Natural killer cell (primary cell): Measurements from ENCODE around the gene EPHB2. TPM values are rescaled to one million over a fixed set of nuclear protein-coding genes. Genes with fewer than 3 reads are reported as not detected.

ENCODE experiments used
- ATAC-seq, 3 donors: fragments of 150-1000 bp in 2 of 3; fragments of 200-7000 bp in 1 of 3; cut with Tn5 transposase; 1 replicate in 1 of 3; 2 replicates in 2 of 3; pipeline ENCODE4 v1.10.0; 2021; ENCODE audit warnings: mild to moderate bottlenecking in 2 of 3, moderate library complexity in 2 of 3
- DNase-seq, 2 donors: peaks; one replicate each; pipeline versions ENCODE4 v3.0.0 to v3.0.0-alpha.2; 2013 to 2021; ENCODE audit warnings: mixed read lengths in 1 of 2
- H3K27ac ChIP-seq: one replicate; pipeline ENCODE4 v1.5.1; 2013; ENCODE audit warnings: mild to moderate bottlenecking, low read length
- H3K27me3 ChIP-seq: one replicate; pipeline ENCODE4 v1.6.1; 2013; ENCODE audit warnings: low read length; ENCODE audit not compliant: control insufficient read depth, insufficient read depth
- H3K36me3 ChIP-seq: one replicate; pipeline ENCODE4 v1.6.1; 2013; ENCODE audit warnings: low read length; ENCODE audit not compliant: control insufficient read depth, insufficient read depth
- H3K4me1 ChIP-seq: one replicate; pipeline ENCODE4 v1.6.1; 2013; ENCODE audit warnings: low read length; ENCODE audit not compliant: control insufficient read depth, insufficient read depth
- H3K4me3 ChIP-seq: one replicate; pipeline ENCODE4 v1.5.1; 2013; ENCODE audit warnings: low read length
- H3K9me3 ChIP-seq: one replicate; pipeline ENCODE4 v1.6.1; 2013; ENCODE audit warnings: low read length; ENCODE audit not compliant: control insufficient read depth, insufficient read depth
- H3K27ac Mint-ChIP-seq, 2 donors: one replicate each; pipeline ENCODE4 v1.8.0; 2022; ENCODE audit warnings: mild to moderate bottlenecking in 2 of 2, mixed read lengths in 2 of 2, moderate library complexity in 1 of 2
- H3K27me3 Mint-ChIP-seq, 2 donors: one replicate each; pipeline ENCODE4 v1.8.0; 2022; ENCODE audit warnings: low read depth in 2 of 2, mixed read lengths in 2 of 2
- H3K36me3 Mint-ChIP-seq: one replicate; pipeline ENCODE4 v1.8.0; 2022; ENCODE audit warnings: mixed read lengths
- H3K4me1 Mint-ChIP-seq, 2 donors: one replicate each; pipeline ENCODE4 v1.8.0; 2022; ENCODE audit warnings: mixed read lengths in 2 of 2
- H3K4me3 Mint-ChIP-seq: one replicate; pipeline ENCODE4 v1.8.0; 2022; ENCODE audit warnings: mild to moderate bottlenecking, moderate library complexity, mixed read lengths
- H3K9me3 Mint-ChIP-seq, 2 donors: one replicate each; pipeline ENCODE4 v1.8.0; 2022; ENCODE audit warnings: mixed read lengths in 2 of 2
- CTCF ChIP-seq: fragments of 200-600 bp; IDR thresholded peaks from one replicate; pipeline ENCODE4 v1.8.0; 2022; ENCODE audit warnings: antibody characterized with exemption
- WGBS: methylation state at CpG from one replicate; pipeline ENCODE4 v1.1.7; 2013; ENCODE audit warnings: missing lambda C conversion rate; ENCODE audit not compliant: insufficient coverage; 5-methylcytosine and 5-hydroxymethylcytosine counted together
- intact Hi-C: fragments of 100-400 bp; cut with micrococcal nuclease; formaldehyde crosslinking; loops from one replicate; pipeline ENCODE4 v1.14.2; 2022
- total RNA-seq, 4 donors: library from RNA; stranded (reverse); fragments of 120-200 nt in 1 of 4; gene quantifications; one replicate each; pipeline versions ENCODE4 v1.2.3 to v1.2.4, GENCODE V29; 2013 to 2022

The EPHB2 gene
- total RNA-seq, 3 donors from 2014 or later (not counting 1 experiment from before 2014, with no cell fraction given), result 0.14 to 0.23 TPM; not detected in 1

GRCh38 chr1:22828484-22829308 is 118.1 kb downstream of the EPHB2 start:
- intact Hi-C loops, result no loop called here
- no peak overlapping the region for H3K4me3 Mint-ChIP-seq
- DNase-seq (no peak), ATAC-seq (no peak)
- H3K4me1 Mint-ChIP-seq, result peaks cover 0 to 5% of the 10 kb centered on the region in 2 donors
- H3K4me3 ChIP-seq, result no peak overlapping the region
- TF ChIP-seq CTCF, result no peak
- H3K27me3 Mint-ChIP-seq, result peaks cover 0 to 4% of the 10 kb centered on the region in 2 donors
- no peaks in the 10 kb centered on the region for H3K36me3 Mint-ChIP-seq
- WGBS, result 94% methylated on average over 14 of the region's 15 CpGs
- H3K27me3 ChIP-seq, result no peaks in the 10 kb centered on the region
- no peaks in the 10 kb centered on the region for H3K36me3 ChIP-seq
- H3K4me1 ChIP-seq, result no peaks in the 10 kb centered on the region
- H3K9me3 Mint-ChIP-seq, result no peaks in the 10 kb centered on the region
- H3K27ac ChIP-seq, result no peak overlapping the region
- no peaks in the 10 kb centered on the region for H3K9me3 ChIP-seq
- no peak overlapping the region for H3K27ac Mint-ChIP-seq

- peaks cover 0 to 5% of the 10 kb centered on the region in 2 donors for H3K4me1 Mint-ChIP-seq
- 84% methylated on average over 12 of the region's 12 CpGs for WGBS
- H3K4me3 Mint-ChIP-seq, result no peak overlapping the region
- no peaks in the 10 kb centered on the region for H3K9me3 ChIP-seq
- H3K27me3 Mint-ChIP-seq, result peaks cover 0 to 2% of the 10 kb centered on the region in 2 donors
- intact Hi-C loops, result no loop called here
- H3K4me1 ChIP-seq, result no peaks in the 10 kb centered on the region
- no peak for TF ChIP-seq CTCF
- no peaks in the 10 kb centered on the region for H3K9me3 Mint-ChIP-seq
- no peak overlapping the region for H3K4me3 ChIP-seq
- no peaks in the 10 kb centered on the region for H3K27me3 ChIP-seq
- H3K27ac ChIP-seq, result no peak overlapping the region
- H3K36me3 Mint-ChIP-seq, result no peaks in the 10 kb centered on the region
- DNase-seq (no peak), ATAC-seq (no peak)
- no peak overlapping the region for H3K27ac Mint-ChIP-seq
- H3K36me3 ChIP-seq, result no peaks in the 10 kb centered on the region
These were observed 118.8 kb downstream of the EPHB2 start for GRCh38 chr1:22829309-22829989.

GRCh38 chr1:22830041-22830566 is 119.5 kb downstream of the EPHB2 start:
- H3K27ac Mint-ChIP-seq, result no peak overlapping the region
- H3K36me3 ChIP-seq, result no peaks in the 10 kb centered on the region
- 84% methylated on average over 6 of the region's 6 CpGs for WGBS
- no peak overlapping the region for H3K4me3 ChIP-seq
- intact Hi-C loops, result no loop called here
- peaks cover 0 to 5% of the 10 kb centered on the region in 2 donors for H3K4me1 Mint-ChIP-seq
- DNase-seq (no peak), ATAC-seq (no peak)
- no peaks in the 10 kb centered on the region for H3K36me3 Mint-ChIP-seq
- H3K27me3 Mint-ChIP-seq, result peaks cover 0 to 2% of the 10 kb centered on the region in 2 donors
- TF ChIP-seq CTCF, result no peak
- H3K9me3 Mint-ChIP-seq, result no peaks in the 10 kb centered on the region
- H3K27me3 ChIP-seq, result no peaks in the 10 kb centered on the region
- no peak overlapping the region for H3K4me3 Mint-ChIP-seq
- H3K4me1 ChIP-seq, result no peaks in the 10 kb centered on the region
- no peaks in the 10 kb centered on the region for H3K9me3 ChIP-seq
- no peak overlapping the region for H3K27ac ChIP-seq
